ENCODE data around the gene C1orf116.

- TF ChIP-seq KDM5A (IDR thresholded peaks at IDR 0.05) (no peak), TP53 (CRISPR knock-in tag; IDR thresholded peaks at IDR 0.05) (no peak), JUNB (IDR thresholded peaks at IDR 0.05) (no peak), HDAC2 (IDR thresholded peaks at IDR 0.05) (no peak), POLR2A (IDR thresholded peaks at IDR 0.05; ENCODE audit: low read length) (no peak), RCOR1 (IDR thresholded peaks at IDR 0.05; ENCODE audit: low read depth, low read length) (no peak), JUN (IDR thresholded peaks at IDR 0.05) (no peak)
- TF ChIP-seq, protein P1, sequence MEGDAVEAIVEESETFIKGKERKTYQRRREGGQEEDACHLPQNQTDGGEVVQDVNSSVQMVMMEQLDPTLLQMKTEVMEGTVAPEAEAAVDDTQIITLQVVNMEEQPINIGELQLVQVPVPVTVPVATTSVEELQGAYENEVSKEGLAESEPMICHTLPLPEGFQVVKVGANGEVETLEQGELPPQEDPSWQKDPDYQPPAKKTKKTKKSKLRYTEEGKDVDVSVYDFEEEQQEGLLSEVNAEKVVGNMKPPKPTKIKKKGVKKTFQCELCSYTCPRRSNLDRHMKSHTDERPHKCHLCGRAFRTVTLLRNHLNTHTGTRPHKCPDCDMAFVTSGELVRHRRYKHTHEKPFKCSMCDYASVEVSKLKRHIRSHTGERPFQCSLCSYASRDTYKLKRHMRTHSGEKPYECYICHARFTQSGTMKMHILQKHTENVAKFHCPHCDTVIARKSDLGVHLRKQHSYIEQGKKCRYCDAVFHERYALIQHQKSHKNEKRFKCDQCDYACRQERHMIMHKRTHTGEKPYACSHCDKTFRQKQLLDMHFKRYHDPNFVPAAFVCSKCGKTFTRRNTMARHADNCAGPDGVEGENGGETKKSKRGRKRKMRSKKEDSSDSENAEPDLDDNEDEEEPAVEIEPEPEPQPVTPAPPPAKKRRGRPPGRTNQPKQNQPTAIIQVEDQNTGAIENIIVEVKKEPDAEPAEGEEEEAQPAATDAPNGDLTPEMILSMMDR (IDR thresholded peaks at IDR 0.05), result no peak
- TF ChIP-seq, protein P2, sequence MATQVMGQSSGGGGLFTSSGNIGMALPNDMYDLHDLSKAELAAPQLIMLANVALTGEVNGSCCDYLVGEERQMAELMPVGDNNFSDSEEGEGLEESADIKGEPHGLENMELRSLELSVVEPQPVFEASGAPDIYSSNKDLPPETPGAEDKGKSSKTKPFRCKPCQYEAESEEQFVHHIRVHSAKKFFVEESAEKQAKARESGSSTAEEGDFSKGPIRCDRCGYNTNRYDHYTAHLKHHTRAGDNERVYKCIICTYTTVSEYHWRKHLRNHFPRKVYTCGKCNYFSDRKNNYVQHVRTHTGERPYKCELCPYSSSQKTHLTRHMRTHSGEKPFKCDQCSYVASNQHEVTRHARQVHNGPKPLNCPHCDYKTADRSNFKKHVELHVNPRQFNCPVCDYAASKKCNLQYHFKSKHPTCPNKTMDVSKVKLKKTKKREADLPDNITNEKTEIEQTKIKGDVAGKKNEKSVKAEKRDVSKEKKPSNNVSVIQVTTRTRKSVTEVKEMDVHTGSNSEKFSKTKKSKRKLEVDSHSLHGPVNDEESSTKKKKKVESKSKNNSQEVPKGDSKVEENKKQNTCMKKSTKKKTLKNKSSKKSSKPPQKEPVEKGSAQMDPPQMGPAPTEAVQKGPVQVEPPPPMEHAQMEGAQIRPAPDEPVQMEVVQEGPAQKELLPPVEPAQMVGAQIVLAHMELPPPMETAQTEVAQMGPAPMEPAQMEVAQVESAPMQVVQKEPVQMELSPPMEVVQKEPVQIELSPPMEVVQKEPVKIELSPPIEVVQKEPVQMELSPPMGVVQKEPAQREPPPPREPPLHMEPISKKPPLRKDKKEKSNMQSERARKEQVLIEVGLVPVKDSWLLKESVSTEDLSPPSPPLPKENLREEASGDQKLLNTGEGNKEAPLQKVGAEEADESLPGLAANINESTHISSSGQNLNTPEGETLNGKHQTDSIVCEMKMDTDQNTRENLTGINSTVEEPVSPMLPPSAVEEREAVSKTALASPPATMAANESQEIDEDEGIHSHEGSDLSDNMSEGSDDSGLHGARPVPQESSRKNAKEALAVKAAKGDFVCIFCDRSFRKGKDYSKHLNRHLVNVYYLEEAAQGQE (IDR thresholded peaks at IDR 0.05), result no peak
Measured at GRCh38 chr1:206970446-206970845, 62.1 kb downstream of the C1orf116 start, which contains the start of gene FCAMR.

Measured in A549 (cell line).